Measurements from ENCODE around the gene NBPF26.
"Not testable (repeated sequence)": the region's sequence is repeated elsewhere in the genome, so short reads cannot be mapped to it uniquely, and the experiment has no call there.

NBPF26 gene

GRCh38 chr1:120723715-120724402, at the start of gene NBPF26:
Gene NBPF26, plus strand, starts transcription at chr1:120723945.
- not testable (repeated sequence) for H3K4me1 Mint-ChIP-seq (ENCODE audit: low read depth); H3K27ac Mint-ChIP-seq; H3K27me3 Mint-ChIP-seq; H3K9me3 Mint-ChIP-seq (ENCODE audit: low read depth); H3K36me3 Mint-ChIP-seq
- H3K4me3 Mint-ChIP-seq: peak within 1 kb of the TSS; percentile 56

GRCh38 chr1:120680106-120680819, 43.5 kb upstream of the NBPF26 start:
- H3K27me3 Mint-ChIP-seq; H3K4me1 Mint-ChIP-seq (ENCODE audit: low read depth); H3K4me3 Mint-ChIP-seq; H3K9me3 Mint-ChIP-seq (ENCODE audit: low read depth); H3K27ac Mint-ChIP-seq; H3K36me3 Mint-ChIP-seq: not testable (repeated sequence)

GRCh38 chr1:120680938-120681337, 42.8 kb upstream of the NBPF26 start:
- not testable (repeated sequence) for H3K4me3 Mint-ChIP-seq; H3K36me3 Mint-ChIP-seq; H3K27me3 Mint-ChIP-seq; H3K4me1 Mint-ChIP-seq (ENCODE audit: low read depth); H3K9me3 Mint-ChIP-seq (ENCODE audit: low read depth); H3K27ac Mint-ChIP-seq

- not testable (repeated sequence) for H3K9me3 Mint-ChIP-seq (ENCODE audit: low read depth); H3K27me3 Mint-ChIP-seq; H3K27ac Mint-ChIP-seq; H3K36me3 Mint-ChIP-seq; H3K4me3 Mint-ChIP-seq; H3K4me1 Mint-ChIP-seq (ENCODE audit: low read depth)
These were observed 39.3 kb upstream of the NBPF26 start for GRCh38 chr1:120684397-120684796.

GRCh38 chr1:120685622-120686021, 38.1 kb upstream of the NBPF26 start:
- H3K4me1 Mint-ChIP-seq (ENCODE audit: low read depth); H3K36me3 Mint-ChIP-seq; H3K27ac Mint-ChIP-seq; H3K27me3 Mint-ChIP-seq; H3K4me3 Mint-ChIP-seq; H3K9me3 Mint-ChIP-seq (ENCODE audit: low read depth): not testable (repeated sequence)

GRCh38 chr1:120687250-120687649, 36.5 kb upstream of the NBPF26 start:
- not testable (repeated sequence) for H3K4me3 Mint-ChIP-seq, H3K27ac Mint-ChIP-seq

GRCh38 chr1:120700807-120701562, 22.8 kb upstream of the NBPF26 start:
- not testable (repeated sequence) for H3K27ac Mint-ChIP-seq; H3K4me3 Mint-ChIP-seq; H3K9me3 Mint-ChIP-seq (ENCODE audit: low read depth); H3K36me3 Mint-ChIP-seq; H3K27me3 Mint-ChIP-seq; H3K4me1 Mint-ChIP-seq (ENCODE audit: low read depth)

More at GRCh38 chr1:120687250-120687649, 36.5 kb upstream of the NBPF26 start:
- not testable (repeated sequence) for H3K4me1 Mint-ChIP-seq (ENCODE audit: low read depth); H3K36me3 Mint-ChIP-seq; H3K27me3 Mint-ChIP-seq; H3K9me3 Mint-ChIP-seq (ENCODE audit: low read depth)

- H3K9me3 Mint-ChIP-seq (ENCODE audit: low read depth); H3K4me1 Mint-ChIP-seq (ENCODE audit: low read depth); H3K4me3 Mint-ChIP-seq; H3K27me3 Mint-ChIP-seq; H3K36me3 Mint-ChIP-seq; H3K27ac Mint-ChIP-seq: not testable (repeated sequence)
These were observed 409 bp upstream of the NBPF26 start for GRCh38 chr1:120723358-120723714.

- H3K9me3 Mint-ChIP-seq (ENCODE audit: low read depth); H3K27ac Mint-ChIP-seq; H3K27me3 Mint-ChIP-seq; H3K36me3 Mint-ChIP-seq; H3K4me1 Mint-ChIP-seq (ENCODE audit: low read depth): not testable (repeated sequence)
- H3K4me3 Mint-ChIP-seq: peak overlapping the region; percentile 56
These were observed 762 bp downstream of the NBPF26 start for GRCh38 chr1:120724507-120724906.

GRCh38 chr1:120728811-120729210, 5.1 kb downstream of the NBPF26 start:
- not testable (repeated sequence) for H3K27me3 Mint-ChIP-seq; H3K36me3 Mint-ChIP-seq; H3K4me1 Mint-ChIP-seq (ENCODE audit: low read depth); H3K4me3 Mint-ChIP-seq; H3K9me3 Mint-ChIP-seq (ENCODE audit: low read depth); H3K27ac Mint-ChIP-seq

GRCh38 chr1:120769090-120769489, 45.3 kb downstream of the NBPF26 start:
- not testable (repeated sequence) for H3K9me3 Mint-ChIP-seq (ENCODE audit: low read depth); H3K4me3 Mint-ChIP-seq; H3K27me3 Mint-ChIP-seq; H3K36me3 Mint-ChIP-seq; H3K27ac Mint-ChIP-seq; H3K4me1 Mint-ChIP-seq (ENCODE audit: low read depth)

- not testable (repeated sequence) for H3K27ac Mint-ChIP-seq; H3K4me3 Mint-ChIP-seq; H3K36me3 Mint-ChIP-seq; H3K9me3 Mint-ChIP-seq (ENCODE audit: low read depth); H3K27me3 Mint-ChIP-seq; H3K4me1 Mint-ChIP-seq (ENCODE audit: low read depth)
These were observed 81.7 kb downstream of the NBPF26 start for GRCh38 chr1:120805452-120805851.

- H3K27ac Mint-ChIP-seq; H3K9me3 Mint-ChIP-seq (ENCODE audit: low read depth); H3K36me3 Mint-ChIP-seq; H3K4me1 Mint-ChIP-seq (ENCODE audit: low read depth); H3K4me3 Mint-ChIP-seq; H3K27me3 Mint-ChIP-seq: not testable (repeated sequence)
These were observed 88.1 kb downstream of the NBPF26 start for GRCh38 chr1:120811822-120812221.

- not testable (repeated sequence) for H3K4me3 Mint-ChIP-seq; H3K4me1 Mint-ChIP-seq (ENCODE audit: low read depth)
These were observed 101.3 kb downstream of the NBPF26 start for GRCh38 chr1:120825051-120825450.

GRCh38 chr1:120826623-120827022, 102.9 kb downstream of the NBPF26 start:
- not testable (repeated sequence) for H3K36me3 Mint-ChIP-seq; H3K4me3 Mint-ChIP-seq; H3K27me3 Mint-ChIP-seq; H3K27ac Mint-ChIP-seq; H3K9me3 Mint-ChIP-seq (ENCODE audit: low read depth); H3K4me1 Mint-ChIP-seq (ENCODE audit: low read depth)

More at GRCh38 chr1:120825051-120825450, 101.3 kb downstream of the NBPF26 start:
- H3K27me3 Mint-ChIP-seq; H3K36me3 Mint-ChIP-seq; H3K27ac Mint-ChIP-seq; H3K9me3 Mint-ChIP-seq (ENCODE audit: low read depth): not testable (repeated sequence)

All from activated naive CD8-positive, alpha-beta T cell (primary cell).